Tibial nerve (tissue), 4 donors: ENCODE data around the gene ZNF624.
"Not testable (repeated sequence)": the region's sequence is repeated elsewhere in the genome, so short reads cannot be mapped to it uniquely, and the experiment has no call there.

Experiments used
- CTCF ChIP-seq, 5 experiments: fragments of 200-600 bp in 3 of 5; fragments of 450-650 bp in 2 of 5; sonication (generic) in 3 of 5; IDR thresholded peaks; one replicate each; pipeline ENCODE4 v1.5.1; 2016 to 2019; ENCODE audit warnings: antibody characterized with exemption in 5 of 5, mild to moderate bottlenecking in 3 of 5, moderate library complexity in 2 of 5
- EP300 ChIP-seq, 2 donors: sonication (generic); formaldehyde crosslinking; IDR thresholded peaks; one replicate each; pipeline ENCODE4 v1.6.1; 2017; ENCODE audit warnings: antibody characterized with exemption in 2 of 2, mild to moderate bottlenecking in 1 of 2
- POLR2A ChIP-seq, 2 donors: fragments of 450-650 bp; IDR thresholded peaks; one replicate each; pipeline ENCODE4 v1.6.1; 2017; ENCODE audit warnings: antibody characterized with exemption in 2 of 2, mild to moderate bottlenecking in 2 of 2, moderate library complexity in 2 of 2

DNA sequence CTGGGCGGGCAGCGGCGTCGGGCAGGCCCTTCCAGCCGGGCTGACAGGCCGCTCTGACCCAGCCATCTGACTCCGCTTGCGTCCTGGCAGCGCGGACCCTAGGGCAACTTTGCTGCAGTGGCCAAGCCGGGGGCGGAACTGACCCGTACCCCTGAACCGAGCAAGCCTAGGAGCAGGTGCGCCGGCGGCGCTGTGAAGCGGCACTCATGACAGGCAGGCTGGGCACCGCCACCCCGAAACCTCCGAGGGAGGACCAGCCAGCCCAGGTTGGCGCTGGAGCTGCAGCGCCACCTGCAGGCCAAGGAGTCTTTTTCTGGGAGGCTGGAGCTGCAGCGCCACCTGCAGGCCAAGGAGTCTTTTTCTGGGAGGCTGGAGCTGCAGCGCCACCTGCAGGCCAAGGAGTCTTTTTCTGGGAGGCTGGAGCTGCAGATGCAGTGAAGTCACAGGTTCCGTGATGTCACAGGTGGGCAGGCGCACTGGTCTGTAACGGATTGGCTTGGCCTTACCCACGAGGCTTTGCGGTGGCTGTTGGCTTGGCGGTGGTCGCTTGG is 36.2 kb upstream of the ZNF624 start, which contains the start of gene CCDC144A:
- TF ChIP-seq CTCF (IDR thresholded peaks at IDR 0.05), result peak in 4 of 5 experiments; percentile 21 to 48 (median 36)
- TF ChIP-seq EP300, POLR2A (IDR thresholded peaks at IDR 0.05): not testable (repeated sequence)
